BJ (cell line): ENCODE results near the gene SLIRP. TPM values are rescaled to one million over a fixed set of nuclear protein-coding genes. Genes with fewer than 3 reads are reported as not detected.
A peak's percentile ranks its signal among the peaks of the same experiment; 100 is the strongest.
"Not testable (repeated sequence)": the region's sequence is repeated elsewhere in the genome, so short reads cannot be mapped to it uniquely, and the experiment has no call there.

ENCODE experiments used
- CTCF ChIA-PET: fragments of 350-600 bp; formaldehyde crosslinking; extraction: SDS; loops from one replicate; lab custom pipeline; 2021; ENCODE audit warnings: antibody characterized with exemption, inconsistent platforms; lab: Yijun Ruan, JAX
- POLR2A ChIA-PET: fragments of 300-600 bp; sonication (Branson Sonifier 250); formaldehyde crosslinking; extraction: SDS; loops from one replicate; lab custom pipeline; 2021; ENCODE audit warnings: antibody characterized with exemption; lab: Charles Lee
- DNase-seq: peaks from one replicate; pipeline ENCODE4 v3.0.0-alpha.2; 2011; ENCODE audit warnings: low read depth
- H3K27me3 ChIP-seq: 2 replicates; pipeline ENCODE4 v1.6.0; 2011; ENCODE audit warnings: low read length; ENCODE audit not compliant: control insufficient read depth, insufficient read depth
- H3K36me3 ChIP-seq: 2 replicates; pipeline ENCODE4 v1.5.1; 2011; ENCODE audit warnings: low read length; ENCODE audit not compliant: control insufficient read depth, insufficient read depth
- H3K4me3 ChIP-seq: 2 replicates; pipeline ENCODE4 v1.5.1; 2011; ENCODE audit warnings: low read depth, mild to moderate bottlenecking, control low read depth, low read length
- polyA minus RNA-seq: library from RNA; depleted of rRNA, polyadenylated mRNA; stranded (reverse); fragments of >200 nt; gene quantifications from 2 replicates; pipeline ENCODE4 v1.2.3, GENCODE V29; 2011; rRNA and poly(A)+ RNA removed
- polyA plus RNA-seq: library from polyadenylated mRNA; depleted of rRNA; stranded (reverse); fragments of >200 nt; gene quantifications from 2 replicates; pipeline ENCODE4 v1.2.3, GENCODE V29; 2011; rRNA removed
- TF ChIP-seq, protein P1 (sequence below): IDR thresholded peaks from 2 replicates; pipeline ENCODE4 v1.5.1; 2011; ENCODE audit warnings: low read depth, mild to moderate bottlenecking, control low read depth, inconsistent platforms, low read length, moderate library complexity; ENCODE audit not compliant: insufficient read depth

The SLIRP gene
- polyA plus RNA-seq (162 and 231 TPM in 2 replicates), polyA minus RNA-seq (14.8 and 20.1 TPM in 2 replicates)

DNA sequence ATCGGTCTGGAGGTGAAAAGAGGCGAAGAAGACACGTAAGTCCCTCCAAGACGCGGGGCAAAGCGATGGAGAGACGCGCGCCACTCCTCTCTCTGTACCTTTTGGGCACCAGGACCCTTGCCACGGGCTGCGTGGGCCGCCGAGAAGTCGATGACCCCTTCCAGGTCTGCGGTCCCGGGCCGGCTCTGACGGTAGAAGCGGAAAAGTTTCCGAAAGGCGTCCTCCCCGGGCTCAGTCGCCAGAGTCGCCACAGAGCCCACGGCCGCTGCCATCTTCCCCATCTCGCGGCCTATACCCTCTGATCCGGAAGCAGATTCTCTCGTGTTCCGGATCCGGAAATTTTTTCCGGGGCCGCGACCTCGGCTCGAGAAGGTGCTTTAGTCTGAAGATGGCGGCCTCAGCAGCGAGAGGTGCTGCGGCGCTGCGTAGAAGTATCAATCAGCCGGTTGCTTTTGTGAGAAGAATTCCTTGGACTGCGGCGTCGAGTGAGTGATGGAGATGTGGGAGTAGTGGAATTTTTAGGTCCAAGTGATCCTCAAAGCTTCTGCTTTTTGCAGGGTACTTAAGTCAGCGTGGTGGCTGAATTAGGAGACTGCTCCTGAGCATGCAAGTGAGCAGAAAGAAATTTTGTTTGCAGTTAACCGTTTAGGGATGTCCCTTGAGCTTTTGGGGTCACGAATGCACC is at the start of gene SLIRP, which contains the start of gene ALKBH1:
Gene SLIRP (plus strand): TSS at position 380 of the 685 bp plus-strand sequence. CDS start 9 bp downstream, at position 389.
Gene ALKBH1 (minus strand): TSS at position 300 of the 685 bp plus-strand sequence. CDS start 19 bp downstream, at position 281.
- peak within 1 kb of the TSS; percentile 57 for H3K4me3 ChIP-seq
- POLR2A ChIA-PET: no interaction called here
- CTCF ChIA-PET: interaction anchor here (0.7 to 4.3 kb wide), 4 partner anchors 40 to 249 kb away, joined by 3 to 21 read pairs (median 3); partner anchors contain the start of gene AHSA1
- peak; percentile 18 for DNase-seq
- TF ChIP-seq, protein P1, sequence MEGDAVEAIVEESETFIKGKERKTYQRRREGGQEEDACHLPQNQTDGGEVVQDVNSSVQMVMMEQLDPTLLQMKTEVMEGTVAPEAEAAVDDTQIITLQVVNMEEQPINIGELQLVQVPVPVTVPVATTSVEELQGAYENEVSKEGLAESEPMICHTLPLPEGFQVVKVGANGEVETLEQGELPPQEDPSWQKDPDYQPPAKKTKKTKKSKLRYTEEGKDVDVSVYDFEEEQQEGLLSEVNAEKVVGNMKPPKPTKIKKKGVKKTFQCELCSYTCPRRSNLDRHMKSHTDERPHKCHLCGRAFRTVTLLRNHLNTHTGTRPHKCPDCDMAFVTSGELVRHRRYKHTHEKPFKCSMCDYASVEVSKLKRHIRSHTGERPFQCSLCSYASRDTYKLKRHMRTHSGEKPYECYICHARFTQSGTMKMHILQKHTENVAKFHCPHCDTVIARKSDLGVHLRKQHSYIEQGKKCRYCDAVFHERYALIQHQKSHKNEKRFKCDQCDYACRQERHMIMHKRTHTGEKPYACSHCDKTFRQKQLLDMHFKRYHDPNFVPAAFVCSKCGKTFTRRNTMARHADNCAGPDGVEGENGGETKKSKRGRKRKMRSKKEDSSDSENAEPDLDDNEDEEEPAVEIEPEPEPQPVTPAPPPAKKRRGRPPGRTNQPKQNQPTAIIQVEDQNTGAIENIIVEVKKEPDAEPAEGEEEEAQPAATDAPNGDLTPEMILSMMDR: no peak
- no peaks in the 10 kb centered on the region for H3K27me3 ChIP-seq
- peaks cover 2% of the 10 kb centered on the region for H3K36me3 ChIP-seq

DNA sequence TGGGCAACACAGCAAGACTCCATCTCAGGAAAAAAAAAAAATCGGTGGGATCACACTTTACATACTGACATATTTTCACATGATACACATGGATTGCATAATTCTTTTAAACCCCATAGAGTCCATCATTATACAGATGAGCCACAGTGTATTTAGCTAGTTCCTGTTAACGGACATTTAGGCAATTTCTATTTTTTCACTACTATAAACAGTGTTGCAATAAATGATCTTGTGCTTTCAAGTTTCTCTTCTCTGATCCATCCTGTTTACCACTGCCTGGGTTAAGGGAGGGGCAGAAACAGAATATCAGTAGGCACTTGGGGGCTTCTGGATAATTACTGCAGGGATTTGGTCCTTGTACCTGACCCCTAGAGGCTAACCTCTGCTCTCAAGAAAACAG is 48.1 kb upstream of the SLIRP start:
- CTCF ChIA-PET: interaction anchor here (0.5 kb wide), 1 partner anchor 783 kb away, joined by 3 read pairs; no protein-coding TSS in a partner anchor
- POLR2A ChIA-PET: no interaction called here
- TF ChIP-seq, protein P1: no peak
- no peaks in the 10 kb centered on the region for H3K27me3 ChIP-seq
- H3K4me3 ChIP-seq: no peak overlapping the region
- no peaks in the 10 kb centered on the region for H3K36me3 ChIP-seq
- DNase-seq: no peak

DNA sequence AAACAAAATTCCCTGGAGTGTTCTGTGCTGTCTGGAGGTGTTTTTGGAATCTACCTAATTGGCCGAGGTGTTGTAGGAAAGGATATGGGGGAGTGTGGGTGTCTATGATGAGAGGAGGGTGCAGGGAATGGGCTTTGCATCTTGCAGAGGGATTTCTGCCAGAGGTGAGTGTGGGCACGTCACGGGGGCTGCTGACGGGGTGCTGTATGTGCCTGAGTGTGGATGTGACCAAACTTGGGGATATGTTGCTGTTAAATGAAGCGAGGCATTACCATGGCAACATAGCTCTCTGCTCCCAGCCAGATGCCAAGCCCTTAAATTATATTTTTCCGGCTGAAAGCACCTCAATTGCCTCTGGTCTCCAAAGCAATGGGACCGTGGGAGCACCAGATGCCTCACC is 47.1 kb upstream of the SLIRP start:
- DNase-seq: no peak
- TF ChIP-seq, protein P1: no peak
- ChIA-PET CTCF (no interaction called here), POLR2A (no interaction called here)
- no peaks in the 10 kb centered on the region for H3K36me3 ChIP-seq
- H3K4me3 ChIP-seq: no peak overlapping the region
- no peaks in the 10 kb centered on the region for H3K27me3 ChIP-seq

DNA sequence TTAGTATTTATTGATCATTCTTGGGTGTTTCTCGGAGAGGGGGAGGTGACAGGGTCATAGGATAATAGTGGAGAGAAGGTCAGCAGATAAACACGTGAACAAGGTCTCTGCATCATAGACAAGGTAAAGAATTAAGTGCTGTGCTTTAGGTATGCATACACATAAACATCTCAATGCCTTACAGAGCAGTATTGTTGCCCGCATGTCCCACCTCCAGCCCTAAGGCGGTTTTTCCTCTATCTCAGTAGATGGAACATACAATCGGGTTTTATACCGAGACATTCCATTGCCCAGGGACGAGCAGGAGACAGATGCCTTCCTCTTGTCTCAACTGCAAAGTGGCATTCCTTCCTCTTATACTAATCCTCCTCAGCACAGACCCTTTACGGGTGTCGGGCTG is 46.3 kb upstream of the SLIRP start:
- H3K36me3 ChIP-seq, CTCF ChIA-PET, H3K27me3 ChIP-seq, POLR2A ChIA-PET, H3K4me3 ChIP-seq, DNase-seq: not testable (repeated sequence)

DNA sequence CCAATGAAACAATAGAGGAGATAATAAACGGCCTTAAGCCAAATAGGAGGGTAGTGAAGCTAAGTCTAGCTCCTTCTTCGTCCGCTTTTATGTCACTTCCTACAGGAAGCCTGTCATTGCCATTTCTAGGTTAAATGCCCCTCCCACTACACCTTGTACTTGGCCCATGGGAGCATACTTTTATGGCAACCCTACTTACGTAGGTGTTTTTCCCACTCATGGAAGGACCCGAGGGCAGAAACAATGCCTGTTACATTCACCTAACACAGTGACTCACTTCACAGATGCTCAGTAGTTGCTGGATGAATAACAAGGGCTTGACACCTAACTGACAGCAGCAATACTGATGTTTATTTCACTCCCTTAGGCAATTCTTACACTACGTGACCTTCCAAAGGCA is 44.6 kb upstream of the SLIRP start:
- CTCF ChIA-PET: interaction anchor here (0.5 kb wide), 1 partner anchor 83 kb away, joined by 4 read pairs; no protein-coding TSS in a partner anchor
- no peak for DNase-seq

More for the DNA sequence above, 44.6 kb upstream of the SLIRP start:
- H3K36me3 ChIP-seq: no peaks in the 10 kb centered on the region
- no peak overlapping the region for H3K4me3 ChIP-seq
- H3K27me3 ChIP-seq: no peaks in the 10 kb centered on the region
- TF ChIP-seq, protein P1: no peak
- POLR2A ChIA-PET: no interaction called here
